DMS79 treated with DMSO at 0.1 percent for 48 hours (cell line): ENCODE measurements around the gene PEAK3.

Experiments used
- DNase-seq: peaks from one replicate; lab custom pipeline; 2025; lab: John Stamatoyannopoulos, UW

PEAK3 gene

GRCh38 chr19:2270423-2271233, 11.3 kb downstream of the PEAK3 start:
- DNase-seq: peak; percentile 8

GRCh38 chr19:2270157-2270422, 11.9 kb downstream of the PEAK3 start:
- DNase-seq: no peak

- peak; percentile 90 for DNase-seq
Measured at GRCh38 chr19:2269244-2270156, 12.5 kb downstream of the PEAK3 start.

GRCh38 chr19:2268861-2269243, 13.1 kb downstream of the PEAK3 start:
- no peak for DNase-seq

- DNase-seq: no peak
Measured at GRCh38 chr19:2268480-2268830, 13.5 kb downstream of the PEAK3 start.

- peak; percentile 72 for DNase-seq
Measured at GRCh38 chr19:2266183-2266993, 15.6 kb downstream of the PEAK3 start.

- no peak for DNase-seq
Measured at GRCh38 chr19:2261438-2262172, 20.4 kb downstream of the PEAK3 start.

GRCh38 chr19:2260341-2260805, 21.6 kb downstream of the PEAK3 start:
- no peak for DNase-seq

- DNase-seq: no peak
Measured at GRCh38 chr19:2259336-2259735, 22.6 kb downstream of the PEAK3 start.

GRCh38 chr19:2255982-2256685, 25.8 kb downstream of the PEAK3 start, which contains the start of gene JSRP1:
TSS of gene JSRP1 (minus strand) at chr19:2256417. CDS start at chr19:2255314, 1,103 bp downstream.
- no peak for DNase-seq

- peak; percentile 29 for DNase-seq
Measured at GRCh38 chr19:2255112-2255845, 26.7 kb downstream of the PEAK3 start.

GRCh38 chr19:2254064-2254872, 27.7 kb downstream of the PEAK3 start:
- DNase-seq: no peak

GRCh38 chr19:2253106-2254063, 28.6 kb downstream of the PEAK3 start:
- DNase-seq: peak; percentile 21

- DNase-seq: no peak
Measured at GRCh38 chr19:2252797-2253105, 29.2 kb downstream of the PEAK3 start.

GRCh38 chr19:2252055-2252796, 29.7 kb downstream of the PEAK3 start:
- DNase-seq: no peak

GRCh38 chr19:2251106-2252054, 30.6 kb downstream of the PEAK3 start:
- no peak for DNase-seq

- no peak for DNase-seq
Measured at GRCh38 chr19:2250766-2251105, 31.2 kb downstream of the PEAK3 start.
